Epithelial cell of esophagus (primary cell): Measurements from ENCODE around the gene MYBPC1.
A peak's percentile ranks its signal among the peaks of the same experiment; 100 is the strongest.
"Not testable (repeated sequence)": the region's sequence is repeated elsewhere in the genome, so short reads cannot be mapped to it uniquely, and the experiment has no call there.

ENCODE experiments used
- DNase-seq: peaks from one replicate; pipeline ENCODE4 v3.0.0; 2010; ENCODE audit warnings: low read depth
- H3K4me3 ChIP-seq: 2 replicates; pipeline ENCODE4 v1.5.1; 2011; ENCODE audit warnings: mild to moderate bottlenecking, low read length, control low read depth
- CTCF ChIP-seq: IDR thresholded peaks from 2 replicates; pipeline ENCODE4 v1.5.1; 2011; ENCODE audit warnings: low read depth, mild to moderate bottlenecking, low read length, control low read depth, inconsistent platforms; ENCODE audit not compliant: insufficient read depth; ENCODE audit errors: missing control alignments

Gene MYBPC1

GRCh38 chr12:101666052-101666728 is 71.4 kb downstream of the MYBPC1 start:
- no peak for TF ChIP-seq CTCF

DNA sequence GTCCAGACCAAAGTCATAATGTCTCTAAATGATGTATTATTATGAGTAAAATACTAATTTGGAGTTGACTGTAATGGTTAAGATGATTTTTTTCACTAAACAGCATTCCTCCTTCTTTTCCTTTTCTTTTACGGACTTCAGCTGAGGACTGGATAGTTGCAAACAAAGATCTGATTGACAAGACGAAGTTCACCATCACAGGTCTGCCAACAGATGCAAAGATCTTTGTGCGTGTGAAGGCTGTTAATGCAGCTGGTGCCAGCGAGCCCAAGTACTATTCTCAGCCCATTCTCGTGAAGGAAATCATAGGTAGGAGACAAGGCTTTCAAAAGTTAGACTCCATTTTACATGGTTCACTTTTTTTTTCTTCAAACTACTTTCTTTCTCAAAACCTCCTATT is 72.8 kb downstream of the MYBPC1 start:
- no peak for TF ChIP-seq CTCF
- no peak overlapping the region for H3K4me3 ChIP-seq
- no peak for DNase-seq

More at GRCh38 chr12:101666052-101666728, 71.4 kb downstream of the MYBPC1 start:
- H3K4me3 ChIP-seq = no peak overlapping the region
- no peak for DNase-seq

DNA sequence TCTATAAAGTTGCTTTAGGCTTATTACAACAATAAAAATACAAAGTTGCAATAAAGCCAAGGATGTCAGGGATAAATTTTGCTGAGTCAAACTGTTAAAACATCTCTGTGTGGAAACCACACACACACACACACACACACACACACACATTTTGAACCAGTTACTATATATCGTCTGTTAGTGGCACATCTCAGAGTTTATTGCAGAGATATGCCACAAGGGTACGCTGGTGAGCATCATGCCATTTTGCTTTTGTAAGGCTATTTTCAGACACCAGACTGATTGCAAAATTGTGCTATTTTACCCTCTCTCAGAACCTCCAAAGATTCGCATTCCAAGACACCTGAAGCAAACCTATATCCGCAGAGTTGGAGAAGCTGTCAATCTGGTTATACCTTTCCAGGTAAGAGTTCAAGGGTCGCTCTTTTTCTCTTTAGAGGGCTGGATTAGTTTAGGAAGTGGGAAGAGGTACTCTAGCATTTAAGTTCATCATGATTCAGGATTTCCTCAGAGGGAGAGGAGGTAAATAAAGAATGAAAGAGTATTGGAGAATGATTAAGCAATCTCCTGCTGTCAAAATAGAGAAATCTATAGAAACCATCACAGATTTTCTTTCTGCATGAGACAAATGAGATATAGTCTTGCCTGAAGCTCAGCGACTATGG is 75.4 kb downstream of the MYBPC1 start:
- peak; percentile 36 for DNase-seq
- TF ChIP-seq CTCF = peak; percentile 43
- H3K4me3 ChIP-seq = no peak overlapping the region

DNA sequence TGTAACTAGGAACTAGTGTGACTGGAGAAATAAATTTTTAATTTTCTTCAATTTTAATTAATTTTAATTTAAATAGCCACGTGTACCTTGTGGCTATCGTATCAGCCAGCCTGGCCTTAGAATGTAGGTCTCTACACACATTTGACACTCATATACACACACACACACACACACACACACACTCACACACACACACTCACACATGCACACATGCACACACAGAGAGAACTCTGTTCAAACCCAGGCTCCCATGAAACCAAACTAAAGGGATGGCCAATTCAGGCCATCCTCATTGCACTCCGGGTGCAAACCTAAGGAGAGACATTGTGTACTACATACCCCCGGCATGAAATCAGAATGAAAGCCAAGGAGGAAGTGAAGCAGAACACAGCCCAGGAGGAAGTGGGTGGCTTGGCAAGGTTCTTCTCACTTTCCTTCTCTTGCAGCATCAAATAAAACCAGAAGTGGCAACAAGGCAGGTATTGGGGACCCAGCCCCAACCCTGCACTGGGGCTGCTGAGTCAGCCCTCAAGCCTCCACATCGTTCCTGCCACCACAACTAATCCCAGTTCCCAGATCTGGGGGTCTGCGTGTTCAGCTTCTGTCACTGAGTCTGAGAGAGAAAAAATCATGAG is 76.5 kb downstream of the MYBPC1 start:
- H3K4me3 ChIP-seq = no peak overlapping the region
- no peak for DNase-seq

GRCh38 chr12:101671833-101672232 is 77.1 kb downstream of the MYBPC1 start:
- no peak for TF ChIP-seq CTCF
- no peak overlapping the region for H3K4me3 ChIP-seq
- DNase-seq = no peak

More for the DNA sequence above, 76.5 kb downstream of the MYBPC1 start:
- no peak for TF ChIP-seq CTCF

DNA sequence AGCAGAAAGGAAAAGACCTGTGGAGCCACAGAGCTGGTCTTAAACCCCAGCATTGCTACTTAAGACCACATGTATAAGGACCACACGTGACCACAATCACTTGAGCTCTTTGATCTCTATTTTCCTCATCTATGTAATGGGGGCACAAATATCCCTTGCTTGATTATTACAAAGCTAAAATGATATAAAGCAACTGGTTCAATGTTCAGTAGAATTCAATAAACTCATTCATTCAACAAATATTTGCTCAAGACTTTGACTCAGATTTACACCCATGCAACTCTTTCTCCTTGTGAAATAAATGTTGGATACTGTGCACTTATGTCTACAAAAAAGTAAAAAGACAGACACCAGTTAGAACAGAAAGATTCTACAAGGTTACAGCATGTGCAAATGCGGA is 80.8 kb downstream of the MYBPC1 start:
- DNase-seq = no peak
- H3K4me3 ChIP-seq = no peak overlapping the region
- no peak for TF ChIP-seq CTCF

DNA sequence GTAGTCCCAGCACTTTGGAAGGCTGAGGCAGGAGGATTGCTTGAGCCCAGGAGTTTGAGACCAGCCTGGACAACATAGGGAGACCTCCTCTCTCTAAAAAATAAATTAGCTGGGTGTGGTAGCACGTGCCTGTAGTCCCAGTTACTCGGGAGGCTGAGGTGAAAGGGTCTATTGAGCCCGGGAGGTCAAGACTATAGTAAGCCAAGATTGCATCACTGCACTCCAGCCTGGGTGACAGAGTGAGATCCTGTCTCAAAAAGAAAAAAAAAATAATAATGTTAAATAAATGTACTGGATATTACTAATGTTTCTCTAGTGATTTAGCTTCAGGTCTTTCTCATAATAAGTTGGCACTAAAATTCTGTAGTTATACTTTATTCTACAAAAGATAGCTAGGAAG is 81.7 kb downstream of the MYBPC1 start:
- not testable (repeated sequence) for H3K4me3 ChIP-seq, DNase-seq
